NT2/D1 (cell line): ENCODE data around the gene ZFR.

Source experiments
- DNase-seq: peaks from one replicate; pipeline ENCODE4 v3.0.0-alpha.2; 2011; ENCODE audit warnings: low read depth, low spot score
- H3K27me3 ChIP-seq: 2 replicates; pipeline ENCODE4 v1.6.0; 2011; ENCODE audit warnings: mild to moderate bottlenecking; ENCODE audit not compliant: insufficient read length, insufficient read depth
- H3K36me3 ChIP-seq: 2 replicates; pipeline ENCODE4 v1.6.1; 2011; ENCODE audit warnings: mild to moderate bottlenecking, low read length, mixed read lengths; ENCODE audit not compliant: insufficient read depth, insufficient read length
- H3K4me1 ChIP-seq: 2 replicates; pipeline ENCODE4 v1.5.1; 2011; ENCODE audit not compliant: insufficient read depth, insufficient read length
- H3K4me3 ChIP-seq: 2 replicates; pipeline ENCODE4 v1.5.1; 2011; ENCODE audit warnings: low read depth; ENCODE audit not compliant: insufficient read length
- H3K9ac ChIP-seq: 2 replicates; pipeline ENCODE4 v1.6.0; 2011; ENCODE audit warnings: low read depth; ENCODE audit not compliant: insufficient read length
- H3K9me3 ChIP-seq: 2 replicates; pipeline ENCODE4 v1.5.1; 2011; ENCODE audit warnings: mild to moderate bottlenecking, low read length; ENCODE audit not compliant: insufficient read depth
- SUZ12 ChIP-seq: IDR thresholded peaks from 2 replicates; pipeline ENCODE4 v1.6.1; 2011; ENCODE audit not compliant: insufficient read length, insufficient read depth; ENCODE audit errors: extremely low read depth
- YY1 ChIP-seq: IDR thresholded peaks from 2 replicates; pipeline ENCODE4 v1.6.1; 2011; ENCODE audit not compliant: insufficient read length, insufficient read depth
- ZNF274 ChIP-seq: IDR thresholded peaks from 2 replicates; pipeline ENCODE4 v1.6.1; 2011; ENCODE audit warnings: mild to moderate bottlenecking, low read depth, low read length

The ZFR gene

DNA sequence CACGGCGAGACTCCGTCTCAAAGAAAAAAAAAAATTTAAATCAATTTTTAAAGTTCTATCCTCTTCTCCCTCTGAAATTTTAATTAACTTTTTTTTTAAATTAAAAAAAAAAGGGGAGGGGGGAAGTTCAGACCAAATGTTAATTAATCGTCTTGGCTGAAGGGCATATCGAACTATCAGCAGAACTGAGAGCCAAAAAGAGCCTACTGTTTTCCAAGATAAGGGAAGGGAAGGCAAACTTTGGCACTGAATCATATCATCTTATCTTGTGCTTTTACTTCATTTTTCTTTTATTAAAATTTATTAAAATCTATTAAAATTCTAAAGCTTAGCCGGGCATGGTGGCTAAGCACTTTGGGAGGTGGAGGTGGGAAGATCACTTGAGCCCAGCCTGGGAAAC, 85.9 kb downstream of the ZFR start:
- no peak for TF ChIP-seq ZNF274
- TF ChIP-seq YY1: no peak
- no peak for TF ChIP-seq SUZ12

DNA sequence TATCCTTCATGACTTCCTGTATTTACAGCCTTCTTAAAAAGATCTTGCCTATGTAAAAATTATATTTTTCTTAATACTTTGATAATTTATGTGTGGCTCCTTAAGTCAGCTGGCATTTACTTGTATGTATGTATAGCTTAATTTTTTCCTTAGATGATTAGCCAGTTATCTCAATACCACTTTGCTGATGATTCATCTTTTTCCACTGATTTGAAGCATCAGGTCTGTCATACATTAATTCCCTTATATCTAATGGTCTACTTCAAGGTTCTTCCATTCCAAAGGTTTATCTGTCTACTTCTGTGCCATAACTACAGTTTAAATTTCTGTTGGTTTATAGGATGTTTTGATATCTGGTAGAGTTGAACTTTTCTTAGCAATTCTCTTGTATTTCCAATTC, 86.9 kb downstream of the ZFR start:
- Histone ChIP-seq H3K9me3 (no peaks in the 10 kb centered on the region), H3K9ac (no peak overlapping the region), H3K27me3 (no peaks in the 10 kb centered on the region), H3K4me1 (peaks cover 2% of the 10 kb centered on the region), H3K36me3 (peaks cover 25% of the 10 kb centered on the region), H3K4me3 (no peak overlapping the region)
- DNase-seq: no peak
- TF ChIP-seq YY1 (no peak), SUZ12 (no peak), ZNF274 (no peak)

More for the DNA sequence above, 85.9 kb downstream of the ZFR start:
- Histone ChIP-seq H3K36me3 (peaks cover 35% of the 10 kb centered on the region), H3K4me1 (peaks cover 2% of the 10 kb centered on the region), H3K27me3 (no peaks in the 10 kb centered on the region), H3K4me3 (no peak overlapping the region), H3K9me3 (no peaks in the 10 kb centered on the region), H3K9ac (no peak overlapping the region)
- DNase-seq: no peak

DNA sequence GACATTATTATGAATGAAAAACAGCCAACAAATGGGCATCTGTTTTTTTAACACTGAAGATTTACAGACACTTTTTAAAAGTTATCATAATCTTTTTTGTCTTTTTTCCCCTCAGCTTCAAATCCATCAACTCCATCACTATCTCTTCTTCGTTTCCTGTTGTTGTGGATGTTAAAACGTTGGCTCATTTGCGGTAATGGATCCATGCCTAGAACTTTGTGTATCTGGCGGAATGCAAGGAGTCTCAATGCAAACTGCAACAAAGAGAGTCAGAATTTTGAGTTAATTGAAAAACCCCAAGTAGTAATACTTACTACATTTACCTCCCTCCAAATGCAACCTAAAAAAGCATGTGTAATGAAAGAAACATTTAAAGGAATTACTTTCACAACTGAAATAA, 88.9 kb downstream of the ZFR start:
- TF ChIP-seq YY1 (no peak), ZNF274 (no peak), SUZ12 (no peak)
- Histone ChIP-seq H3K9ac (no peak overlapping the region), H3K36me3 (peaks cover 22% of the 10 kb centered on the region)

DNA sequence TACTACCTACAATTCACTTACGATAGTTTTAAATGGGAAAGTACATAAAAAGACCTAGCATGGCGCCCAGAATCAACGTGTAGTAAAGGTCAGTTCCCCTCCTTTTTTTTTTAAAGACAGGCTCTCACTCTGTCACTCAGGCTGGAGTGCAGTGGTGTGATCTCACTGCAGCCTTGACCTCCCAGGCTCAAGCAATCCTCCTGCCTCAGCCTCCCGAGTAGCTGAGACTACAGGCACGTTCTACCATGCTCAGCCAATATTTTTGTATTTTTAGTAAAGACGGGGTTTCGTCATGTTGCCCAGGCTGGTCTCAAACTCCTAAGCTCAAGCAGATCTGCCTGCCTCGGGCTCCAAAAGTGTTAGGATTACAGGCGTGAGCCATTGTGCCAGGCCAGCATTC, 91.1 kb downstream of the ZFR start:
- H3K36me3 ChIP-seq: peaks cover 19% of the 10 kb centered on the region
- H3K4me1 ChIP-seq: no peaks in the 10 kb centered on the region

More for the DNA sequence above, 88.9 kb downstream of the ZFR start:
- DNase-seq: no peak
- Histone ChIP-seq H3K4me3 (no peak overlapping the region), H3K4me1 (peaks cover 2% of the 10 kb centered on the region), H3K9me3 (no peaks in the 10 kb centered on the region), H3K27me3 (no peaks in the 10 kb centered on the region)

DNA sequence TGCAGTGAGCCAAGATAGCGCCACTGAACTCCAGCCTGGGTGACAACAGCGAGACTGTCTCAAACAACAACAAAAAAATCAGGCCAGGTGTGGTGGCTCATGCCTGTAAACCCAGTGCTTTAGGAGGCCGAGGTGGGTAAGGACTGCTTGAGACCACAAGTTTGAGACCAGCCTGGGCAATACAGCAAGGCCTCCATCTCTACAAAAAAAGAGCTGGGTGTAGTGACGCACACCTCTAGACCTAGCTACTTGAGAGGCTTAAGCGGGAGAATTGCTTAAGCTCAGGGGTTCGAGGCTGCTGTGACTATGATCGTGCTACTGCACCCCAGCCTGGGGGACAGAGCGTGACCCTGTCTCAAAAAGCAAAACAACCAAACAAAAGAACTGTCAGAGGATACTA, 91.9 kb downstream of the ZFR start:
- Histone ChIP-seq H3K4me3 (no peak overlapping the region), H3K9ac (no peak overlapping the region), H3K27me3 (no peaks in the 10 kb centered on the region), H3K36me3 (peaks cover 19% of the 10 kb centered on the region), H3K9me3 (no peaks in the 10 kb centered on the region), H3K4me1 (no peaks in the 10 kb centered on the region)
- TF ChIP-seq SUZ12: no peak
- no peak for TF ChIP-seq YY1
- no peak for TF ChIP-seq ZNF274
- DNase-seq: no peak

More for the DNA sequence above, 91.1 kb downstream of the ZFR start:
- TF ChIP-seq ZNF274 (no peak), SUZ12 (no peak), YY1 (no peak)
- no peak overlapping the region for H3K9ac ChIP-seq
- H3K27me3 ChIP-seq: no peaks in the 10 kb centered on the region
- H3K4me3 ChIP-seq: no peak overlapping the region
- no peaks in the 10 kb centered on the region for H3K9me3 ChIP-seq
- no peak for DNase-seq

DNA sequence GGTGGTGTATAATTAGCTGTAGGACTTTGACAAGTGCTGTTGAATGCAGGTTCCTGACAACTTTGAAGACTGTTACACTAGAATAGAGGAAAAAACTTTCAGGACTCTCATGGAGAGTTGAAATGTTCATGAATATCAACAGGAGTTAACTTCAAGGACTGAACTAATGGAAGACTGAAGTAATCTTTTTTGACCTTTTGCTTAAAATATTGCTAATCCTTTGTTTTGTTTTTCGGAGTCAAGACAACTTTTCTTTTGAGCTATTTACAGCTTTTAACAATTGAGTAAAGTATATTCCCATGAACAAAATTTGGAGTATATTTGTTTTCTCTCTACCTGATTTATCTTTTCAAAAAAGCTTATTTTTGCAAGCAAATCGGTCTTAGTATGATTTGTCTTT, 97.7 kb downstream of the ZFR start:
- no peaks in the 10 kb centered on the region for H3K27me3 ChIP-seq
- H3K4me1 ChIP-seq: no peaks in the 10 kb centered on the region
- no peak overlapping the region for H3K4me3 ChIP-seq
- TF ChIP-seq YY1 (no peak), ZNF274 (no peak), SUZ12 (no peak)
- no peak overlapping the region for H3K9ac ChIP-seq
- H3K36me3 ChIP-seq: no peaks in the 10 kb centered on the region
- DNase-seq: no peak
- H3K9me3 ChIP-seq: peaks cover 14% of the 10 kb centered on the region

DNA sequence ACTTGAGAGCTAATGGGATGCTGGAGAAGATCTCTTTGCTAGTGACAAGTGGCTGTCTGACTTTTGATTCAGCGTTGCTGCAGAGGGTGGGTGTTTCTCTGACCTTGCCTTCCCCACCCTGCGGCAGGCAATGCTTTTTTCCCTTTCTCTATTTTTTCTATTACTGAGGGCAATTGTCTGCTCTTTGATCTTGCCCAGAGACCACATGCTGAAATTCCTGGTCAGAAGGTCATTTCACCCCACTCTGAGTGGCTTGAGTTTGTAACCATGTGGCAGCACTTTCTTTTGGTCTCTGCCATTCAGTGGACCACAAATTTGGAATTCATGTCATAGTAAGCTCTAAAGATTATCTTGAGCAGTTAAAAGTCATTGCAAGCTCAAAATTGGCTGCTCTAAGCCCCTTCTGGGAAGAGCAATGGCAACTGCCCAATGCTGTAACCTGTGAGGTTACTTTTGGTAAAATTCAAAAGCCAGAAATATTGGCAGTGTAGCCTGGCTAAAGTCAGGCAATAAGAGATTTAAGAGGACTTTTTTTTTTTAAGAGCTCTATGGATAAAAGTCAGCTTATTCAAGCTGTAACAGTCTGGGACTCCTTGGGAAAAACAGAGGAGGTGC, 101.4 kb downstream of the ZFR start:
- DNase-seq: no peak
- H3K4me3 ChIP-seq: no peak overlapping the region
- H3K4me1 ChIP-seq: no peaks in the 10 kb centered on the region
- H3K9ac ChIP-seq: no peak overlapping the region
- peaks cover 49% of the 10 kb centered on the region for H3K9me3 ChIP-seq
- no peaks in the 10 kb centered on the region for H3K27me3 ChIP-seq
- no peaks in the 10 kb centered on the region for H3K36me3 ChIP-seq
- TF ChIP-seq SUZ12 (no peak), ZNF274 (no peak), YY1 (no peak)
